CD4-positive, alpha-beta memory T cell (primary cell): Measurements from ENCODE around the gene AMZ2. TPM values are rescaled to one million over a fixed set of nuclear protein-coding genes. Genes with fewer than 3 reads are reported as not detected.
"Not testable (repeated sequence)": the region's sequence is repeated elsewhere in the genome, so short reads cannot be mapped to it uniquely, and the experiment has no call there.

Source experiments
- CTCF ChIA-PET: fragments of 350-600 bp; sonication (Branson Sonifier 250); formaldehyde crosslinking; loops from one replicate; lab custom pipeline; 2021; ENCODE audit warnings: inconsistent platforms; ENCODE audit not compliant: partially characterized antibody; lab: Charles Lee
- POLR2A ChIA-PET: fragments of 350-600 bp; sonication (Branson Sonifier 250); formaldehyde crosslinking; loops from one replicate; lab custom pipeline; 2021; ENCODE audit not compliant: partially characterized antibody; lab: Charles Lee
- DNase-seq, 5 donors: peaks; one replicate each; pipeline versions ENCODE4 v3.0.0 to v3.0.0-alpha.2; 2020 to 2022; ENCODE audit warnings: mixed read lengths in 1 of 5
- H3K27ac ChIP-seq: one replicate; pipeline ENCODE4 v1.7.0; 2013; ENCODE audit warnings: low read depth, low read length
- H3K27me3 ChIP-seq: 2 replicates; pipeline ENCODE4 v1.7.0; 2013; ENCODE audit warnings: mild to moderate bottlenecking, low read length, moderate library complexity; ENCODE audit not compliant: insufficient read depth
- H3K36me3 ChIP-seq: 2 replicates; pipeline ENCODE4 v1.7.0; 2013; ENCODE audit warnings: mild to moderate bottlenecking, low read length, moderate library complexity; ENCODE audit not compliant: insufficient read depth
- H3K4me1 ChIP-seq: 2 replicates; pipeline ENCODE4 v1.7.0; 2013; ENCODE audit warnings: mild to moderate bottlenecking, low read length, moderate library complexity; ENCODE audit not compliant: insufficient read depth
- H3K4me3 ChIP-seq, 2 donors: one replicate each; pipeline ENCODE4 v1.7.0; 2013; ENCODE audit warnings: low read length in 2 of 2, mild to moderate bottlenecking in 1 of 2
- H3K9me3 ChIP-seq, 2 donors: one replicate each; pipeline ENCODE4 v1.7.0; 2013; ENCODE audit warnings: low read length in 2 of 2, control low read depth in 1 of 2; ENCODE audit not compliant: control insufficient read depth in 1 of 2
- H3K27ac Mint-ChIP-seq, 7 donors: one replicate each; pipeline ENCODE4 v1.8.0; 2020 to 2021; ENCODE audit warnings: mixed read lengths in 7 of 7, mild to moderate bottlenecking in 6 of 7, inconsistent platforms in 3 of 7, moderate library complexity in 3 of 7
- H3K27me3 Mint-ChIP-seq, 2 donors: one replicate each; pipeline ENCODE4 v1.8.0; 2020 to 2021; ENCODE audit warnings: mixed read lengths in 2 of 2
- H3K36me3 Mint-ChIP-seq, 2 donors: one replicate each; pipeline ENCODE4 v1.8.0; 2020 to 2021; ENCODE audit warnings: mixed read lengths in 2 of 2, inconsistent platforms in 1 of 2, mild to moderate bottlenecking in 1 of 2
- H3K4me1 Mint-ChIP-seq, 4 donors: one replicate each; pipeline ENCODE4 v1.8.0; 2020 to 2021; ENCODE audit warnings: mixed read lengths in 4 of 4, mild to moderate bottlenecking in 1 of 4
- H3K4me3 Mint-ChIP-seq, 8 donors: one replicate each; pipeline ENCODE4 v1.8.0; 2020 to 2021; ENCODE audit warnings: mixed read lengths in 8 of 8, mild to moderate bottlenecking in 7 of 8, moderate library complexity in 6 of 8, inconsistent platforms in 3 of 8
- H3K9me3 Mint-ChIP-seq, 8 donors: one replicate each; pipeline ENCODE4 v1.8.0; 2020 to 2021; ENCODE audit warnings: mixed read lengths in 8 of 8, mild to moderate bottlenecking in 5 of 8, inconsistent platforms in 3 of 8, moderate library complexity in 1 of 8
- intact Hi-C: fragments of 100-400 bp; cut with micrococcal nuclease; formaldehyde crosslinking; loops from one replicate; pipeline ENCODE4 v1.15.1; 2023
- polyA plus RNA-seq, 2 donors: library from polyadenylated mRNA; unstranded; fragments of 300-500 nt; fragmentation: Illumina TruSeq; gene quantifications; one replicate each; pipeline ENCODE4 v1.2.3, GENCODE V29; 2021
- total RNA-seq, 2 experiments: library from RNA; stranded (reverse); gene quantifications; one replicate each; pipeline ENCODE4 v1.2.3, GENCODE V29; 2021

AMZ2 gene
- total and polyA plus RNA-seq, 4 experiments from 2014 or later, result 66.1 to 161 (median 97.8) TPM

DNA sequence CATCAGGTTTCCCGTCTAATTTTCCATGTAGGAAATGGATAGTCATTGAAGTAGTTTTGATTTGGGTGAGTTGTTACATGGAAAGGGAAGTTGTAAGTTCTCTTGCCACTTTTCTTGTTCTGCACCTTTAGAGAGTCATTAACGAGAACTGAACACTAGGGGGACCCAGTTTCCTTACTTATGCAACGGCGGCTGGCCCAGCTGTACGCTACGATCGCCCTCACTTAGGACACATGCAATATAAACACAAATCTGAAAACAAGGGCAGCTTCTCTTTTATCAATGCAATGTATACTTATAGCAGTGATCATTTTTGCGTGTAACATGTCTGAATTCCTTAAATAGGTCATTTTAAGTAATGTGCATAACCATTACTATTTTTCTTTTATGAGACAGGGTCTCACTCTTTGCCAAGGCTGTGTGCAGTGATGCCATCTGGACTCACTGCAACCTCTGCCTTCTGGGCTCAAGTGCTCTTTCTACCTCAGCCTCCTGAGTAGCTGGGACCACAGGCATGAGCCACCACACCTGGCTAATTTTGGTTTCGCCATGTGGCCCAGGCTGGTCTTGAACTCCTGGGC lies 15.3 kb downstream of the AMZ2 start:
- peak overlapping the region; percentile 4 to 93 (median 77) for H3K27ac Mint-ChIP-seq
- H3K4me1 Mint-ChIP-seq, result peaks cover 29 to 60% (median 35%) of the 10 kb centered on the region in 4 donors
- not testable (repeated sequence) for H3K27me3 ChIP-seq, H3K27me3 Mint-ChIP-seq, H3K27ac ChIP-seq, H3K9me3 Mint-ChIP-seq, H3K9me3 ChIP-seq, H3K4me3 ChIP-seq, H3K36me3 ChIP-seq
- DNase-seq, result peak; percentile 32 to 68 (median 39)
- peak overlapping the region in 3 of 8 donors; percentile 31 to 53 (median 35) for H3K4me3 Mint-ChIP-seq
- H3K4me1 ChIP-seq, result peaks cover 41% of the 10 kb centered on the region
- intact Hi-C loops, result loop anchor here (1.0 to 2.0 kb wide), 5 partner anchors 28 to 200 kb away; partner anchors contain the start of genes ARSG and SLC16A6
- H3K36me3 Mint-ChIP-seq, result peaks cover 6 to 15% of the 10 kb centered on the region in 2 donors
- POLR2A ChIA-PET, result interaction anchor here (0.6 to 4.2 kb wide), 9 partner anchors 15 to 178 kb away, joined by 3 to 40 read pairs (median 4); partner anchors contain the start of genes ARSG and SLC16A6
- CTCF ChIA-PET, result interaction anchor here (0.9 to 7.6 kb wide), 27 partner anchors 8 to 204 kb away, joined by 3 to 181 read pairs (median 8); partner anchors contain the start of genes AMZ2 and WIPI1

DNA sequence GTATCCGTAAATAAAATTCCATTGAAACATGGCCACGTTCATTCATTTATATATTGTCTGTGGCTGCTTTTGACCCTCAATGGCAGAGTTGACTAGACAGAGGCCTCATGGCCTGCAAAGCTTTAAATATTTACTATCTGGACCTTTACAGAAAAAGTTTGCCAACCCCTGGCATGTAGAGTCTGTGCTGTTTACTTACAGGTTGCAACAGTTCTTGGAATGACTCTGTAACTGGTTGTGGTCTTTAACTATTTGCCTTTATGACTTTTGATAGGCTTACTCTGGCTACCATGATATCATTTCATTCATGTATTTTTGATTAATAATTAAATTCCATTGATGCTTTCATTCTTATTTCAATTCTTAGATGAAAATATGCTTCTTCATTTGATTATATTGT lies 18.0 kb downstream of the AMZ2 start:
- H3K27me3 ChIP-seq, H3K4me3 Mint-ChIP-seq, H3K9me3 Mint-ChIP-seq, H3K27ac ChIP-seq, DNase-seq, H3K27me3 Mint-ChIP-seq, H3K9me3 ChIP-seq, H3K27ac Mint-ChIP-seq, H3K4me3 ChIP-seq, intact Hi-C loops, H3K36me3 ChIP-seq: not testable (repeated sequence)
- H3K4me1 Mint-ChIP-seq, result peaks cover 17 to 42% (median 18%) of the 10 kb centered on the region in 4 donors
- H3K36me3 Mint-ChIP-seq, result peaks cover 21 to 28% of the 10 kb centered on the region in 2 donors
- CTCF ChIA-PET, result interaction anchor here (1.0 to 7.6 kb wide), 11 partner anchors 9 to 203 kb away, joined by 3 to 181 read pairs (median 8); no protein-coding TSS in a partner anchor
- H3K4me1 ChIP-seq, result peaks cover 18% of the 10 kb centered on the region
- POLR2A ChIA-PET, result interaction anchor here (4.2 kb wide), 1 partner anchor 25 kb away, joined by 40 read pairs; the partner anchor contains the start of genes ARSG and SLC16A6

DNA sequence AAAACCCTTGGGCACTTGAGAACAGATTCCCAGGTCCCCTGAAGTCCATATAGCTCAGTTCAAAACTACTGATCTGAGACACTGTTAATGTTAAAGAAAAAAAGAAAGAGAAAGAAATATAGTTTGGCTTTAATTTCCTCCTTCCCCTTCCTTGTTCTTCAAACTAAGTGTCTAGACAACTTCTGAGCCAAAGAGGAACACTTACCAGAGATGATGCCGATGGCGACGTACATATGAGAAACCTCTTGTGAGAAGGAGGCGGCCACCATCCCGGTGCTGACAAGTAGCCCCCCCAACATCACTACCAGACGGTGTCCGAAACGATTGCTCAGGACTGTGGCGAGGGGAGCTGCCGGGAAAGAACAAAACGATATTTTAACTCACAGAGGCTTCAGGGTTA lies 25.9 kb downstream of the AMZ2 start:
- peaks cover 46 to 58% of the 10 kb centered on the region in 2 donors for H3K36me3 Mint-ChIP-seq
- peaks cover 32% of the 10 kb centered on the region for H3K36me3 ChIP-seq
- H3K9me3 ChIP-seq, result no peaks in the 10 kb centered on the region
- peaks cover 0 to 10% (median 5%) of the 10 kb centered on the region in 4 donors for H3K4me1 Mint-ChIP-seq
- no peak overlapping the region for H3K4me3 Mint-ChIP-seq
- intact Hi-C loops, result no loop called here
- H3K27ac Mint-ChIP-seq, result peak overlapping the region in 3 of 7 donors; percentile 25 to 68 (median 29)
- ChIA-PET POLR2A (no interaction called here), CTCF (interaction anchor here (1.2 to 4.5 kb wide), 3 partner anchors 9 to 184 kb away, joined by 3 to 19 read pairs (median 3); partner anchors contain the start of gene WIPI1)
- no peaks in the 10 kb centered on the region for H3K27me3 ChIP-seq
- DNase-seq, result no peak
- H3K27ac ChIP-seq, result no peak overlapping the region
- peaks cover 0 to 3% (median 0%) of the 10 kb centered on the region in 8 donors for H3K9me3 Mint-ChIP-seq
- no peak overlapping the region for H3K4me3 ChIP-seq
- no peaks in the 10 kb centered on the region for H3K27me3 Mint-ChIP-seq
- no peaks in the 10 kb centered on the region for H3K4me1 ChIP-seq

DNA sequence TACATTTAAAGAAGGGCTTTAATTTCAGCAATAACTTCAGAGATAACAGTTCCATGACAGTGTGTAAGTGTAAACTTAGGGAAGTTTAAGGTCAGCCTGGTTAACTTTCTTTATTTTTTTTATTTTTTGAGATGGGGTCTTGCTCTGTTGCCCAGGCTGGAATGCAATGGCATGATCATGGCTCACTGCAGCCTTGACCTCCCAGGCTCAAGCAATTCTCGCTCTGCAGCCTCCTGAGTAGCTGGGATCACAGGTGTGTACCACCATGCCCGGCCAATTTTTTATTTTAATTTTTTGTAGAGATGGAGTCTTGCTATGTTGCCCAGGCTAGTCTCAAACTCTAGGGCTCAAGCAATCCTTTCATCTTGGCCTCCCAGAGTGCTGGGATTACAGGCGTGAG lies 28.5 kb downstream of the AMZ2 start:
- DNase-seq, H3K27me3 Mint-ChIP-seq, H3K4me3 ChIP-seq, H3K4me3 Mint-ChIP-seq, POLR2A ChIA-PET, H3K27ac ChIP-seq, H3K4me1 ChIP-seq, H3K27ac Mint-ChIP-seq, H3K9me3 Mint-ChIP-seq, intact Hi-C loops, H3K9me3 ChIP-seq, H3K27me3 ChIP-seq: not testable (repeated sequence)
- H3K36me3 Mint-ChIP-seq, result peaks cover 44 to 60% of the 10 kb centered on the region in 2 donors
- CTCF ChIA-PET, result interaction anchor here (2.1 to 4.5 kb wide), 2 partner anchors 12 to 155 kb away, joined by 5 to 19 read pairs; no protein-coding TSS in a partner anchor
- H3K4me1 Mint-ChIP-seq, result peaks cover 13 to 15% (median 15%) of the 10 kb centered on the region in 4 donors
- H3K36me3 ChIP-seq, result peaks cover 32% of the 10 kb centered on the region

DNA sequence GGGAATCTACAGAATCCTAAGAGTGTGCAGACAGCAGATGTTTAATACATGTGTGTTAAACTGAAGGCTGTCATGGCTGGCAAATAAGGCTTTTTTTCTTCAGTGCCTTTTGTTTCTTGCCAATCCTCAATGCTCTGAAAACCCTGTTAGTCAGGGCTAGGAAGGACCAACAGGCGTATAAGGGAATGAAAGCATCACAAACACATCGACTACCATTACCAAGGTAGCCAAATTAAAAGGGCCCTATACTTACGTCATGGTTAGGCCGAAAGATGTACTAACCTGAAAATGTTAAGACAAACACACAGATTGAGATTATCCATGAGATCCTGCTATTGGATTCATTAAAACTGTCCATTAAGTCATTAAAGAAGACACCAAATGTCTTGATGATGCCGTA lies 30.0 kb downstream of the AMZ2 start:
- intact Hi-C loops, result no loop called here
- DNase-seq, result no peak
- Mint-ChIP-seq H3K4me1 (peaks cover 14 to 24% (median 17%) of the 10 kb centered on the region in 4 donors), H3K27ac (no peak overlapping the region), H3K4me3 (no peak overlapping the region), H3K36me3 (peaks cover 47 to 54% of the 10 kb centered on the region in 2 donors), H3K9me3 (peaks cover 0 to 3% (median 0%) of the 10 kb centered on the region in 8 donors), H3K27me3 (no peaks in the 10 kb centered on the region)
- POLR2A ChIA-PET, result interaction anchor here (4.2 kb wide), 1 partner anchor 13 kb away, joined by 35 read pairs; the partner anchor contains the start of genes ARSG and SLC16A6
- CTCF ChIA-PET, result interaction anchor here (0.8 to 2.2 kb wide), 3 partner anchors 12 to 147 kb away, joined by 3 to 8 read pairs (median 4); no protein-coding TSS in a partner anchor
- H3K9me3 ChIP-seq, result no peaks in the 10 kb centered on the region
- no peak overlapping the region for H3K27ac ChIP-seq
- peaks cover 24% of the 10 kb centered on the region for H3K36me3 ChIP-seq
- H3K4me3 ChIP-seq, result no peak overlapping the region
- H3K27me3 ChIP-seq, result no peaks in the 10 kb centered on the region
- no peaks in the 10 kb centered on the region for H3K4me1 ChIP-seq

DNA sequence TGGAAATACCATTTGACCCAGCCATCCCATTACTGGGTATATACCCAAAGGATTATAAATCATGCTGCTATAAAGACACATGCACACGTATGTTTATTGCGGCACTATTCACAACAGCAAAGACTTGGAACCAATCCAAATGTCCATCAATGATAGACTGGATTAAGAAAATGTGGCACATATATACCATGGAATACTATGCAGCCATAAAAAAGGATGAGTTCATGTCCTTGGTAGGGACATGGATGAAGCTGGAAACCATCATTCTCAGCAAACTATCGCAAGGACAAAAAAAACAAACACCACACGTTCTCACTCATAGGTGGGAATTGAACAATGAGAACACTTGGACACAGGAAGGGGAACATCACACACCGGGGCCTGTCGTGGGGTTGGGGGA lies 34.1 kb downstream of the AMZ2 start:
- Mint-ChIP-seq H3K27ac (peak overlapping the region in 3 of 7 donors; percentile 46 to 78 (median 57)), H3K36me3 (peaks cover 37 to 38% of the 10 kb centered on the region in 2 donors), H3K4me1 (peaks cover 18 to 43% (median 27%) of the 10 kb centered on the region in 4 donors)
- H3K9me3 Mint-ChIP-seq, H3K27me3 Mint-ChIP-seq, H3K4me3 Mint-ChIP-seq, H3K36me3 ChIP-seq, POLR2A ChIA-PET, H3K27me3 ChIP-seq, H3K27ac ChIP-seq, intact Hi-C loops, H3K9me3 ChIP-seq, H3K4me3 ChIP-seq, DNase-seq, H3K4me1 ChIP-seq: not testable (repeated sequence)
- CTCF ChIA-PET, result interaction anchor here (1.7 kb wide), 1 partner anchor 117 kb away, joined by 5 read pairs; no protein-coding TSS in a partner anchor

DNA sequence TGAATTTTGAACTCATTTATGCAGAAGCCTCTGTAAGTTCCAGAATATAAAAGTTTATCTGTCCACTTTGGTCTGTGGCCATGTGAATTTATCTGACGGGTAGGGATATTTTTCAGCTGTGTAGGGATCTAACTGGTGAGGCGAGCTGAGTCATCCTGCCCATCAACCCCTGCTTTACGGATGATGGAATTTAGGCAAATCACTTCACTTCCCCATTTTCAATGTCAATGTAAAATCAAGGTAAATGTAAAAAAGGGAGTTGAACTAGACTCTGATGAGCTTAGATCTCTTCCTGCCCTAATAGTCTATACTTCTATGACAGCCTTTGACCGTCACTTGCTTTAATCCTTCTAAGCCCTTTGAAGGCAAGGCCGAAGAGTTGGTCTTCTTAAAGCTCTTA lies 40.5 kb downstream of the AMZ2 start:
- Histone ChIP-seq H3K9me3 (no peaks in the 10 kb centered on the region), H3K27me3 (no peaks in the 10 kb centered on the region), H3K4me3 (no peak overlapping the region), H3K27ac (peak overlapping the region; percentile 90), H3K36me3 (no peaks in the 10 kb centered on the region), H3K4me1 (peaks cover 42% of the 10 kb centered on the region)
- Mint-ChIP-seq H3K4me3 (peak overlapping the region in 6 of 8 donors; percentile 5 to 100 (median 98)), H3K9me3 (no peaks in the 10 kb centered on the region), H3K27me3 (no peaks in the 10 kb centered on the region), H3K27ac (peak overlapping the region; percentile 78 to 100 (median 99)), H3K4me1 (peaks cover 36 to 71% (median 47%) of the 10 kb centered on the region in 4 donors), H3K36me3 (peaks cover 0 to 6% of the 10 kb centered on the region in 2 donors)
- POLR2A ChIA-PET, result interaction anchor here (1.0 to 9.3 kb wide), 8 partner anchors 26 to 170 kb away, joined by 3 to 151 read pairs (median 10); partner anchors contain the start of gene AMZ2
- CTCF ChIA-PET, result interaction anchor here (0.8 to 5.4 kb wide), 4 partner anchors 25 to 151 kb away, joined by 3 to 21 read pairs (median 7); no protein-coding TSS in a partner anchor
- DNase-seq, result no peak
- intact Hi-C loops, result no loop called here
